ENCODE data around the gene TNFAIP8L1. TPM values are rescaled to one million over a fixed set of nuclear protein-coding genes. Genes with fewer than 3 reads are reported as not detected.

Gene TNFAIP8L1
- polyA plus RNA-seq, 1 donor (not counting 4 experiments of a cell fraction or from before 2014, with no cell fraction given), result 4.7 TPM

DNA sequence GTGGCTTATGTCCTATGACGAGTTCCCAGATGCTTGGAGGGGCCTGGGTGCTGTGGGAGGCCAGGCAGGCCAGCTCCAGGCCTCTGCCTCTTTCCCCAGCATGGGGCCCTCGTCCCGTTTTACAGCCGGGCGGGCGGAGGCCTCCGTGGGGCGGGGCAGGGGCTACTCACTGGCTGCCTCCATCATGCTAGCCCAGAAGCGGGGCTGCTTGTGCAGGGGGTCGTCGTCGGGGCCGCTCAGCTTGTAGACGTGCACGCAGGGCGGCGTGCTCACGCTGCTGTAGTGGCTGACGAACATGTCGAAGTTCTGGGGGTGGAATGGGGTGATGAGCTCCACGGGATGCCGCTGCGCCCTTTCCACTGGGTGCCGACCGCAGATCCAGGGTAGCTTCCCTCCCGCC, 49.3 kb downstream of the TNFAIP8L1 start:
- Histone ChIP-seq H3K36me3 (ENCODE audit: control insufficient read depth in 2 of 2, extremely low read depth in 1 of 2, insufficient read depth in 2 of 2, low read length in 2 of 2) (peaks cover 67 to 75% of the 10 kb centered on the region in 2 experiments), H3K9ac (ENCODE audit: control insufficient read depth, extremely low read depth, insufficient read depth, low read length) (no peak overlapping the region), H3K9me3 (ENCODE audit: control insufficient read depth, low read depth, low read length) (no peaks in the 10 kb centered on the region), H3K79me2 (ENCODE audit: control insufficient read depth, insufficient read depth, low read length) (peaks cover 10% of the 10 kb centered on the region), H2AFZ (ENCODE audit: control insufficient read depth, low read length) (no peak overlapping the region), H3K4me1 (ENCODE audit: control insufficient read depth, extremely low read depth, insufficient read depth, low read length) (peaks cover 8% of the 10 kb centered on the region), H3K27me3 (ENCODE audit: control insufficient read depth, extremely low read depth, insufficient read depth, low read length) (no peaks in the 10 kb centered on the region), H3K4me2 (ENCODE audit: control insufficient read depth, extremely low read depth, insufficient read depth, low read depth, low read length) (no peak overlapping the region), H4K20me1 (ENCODE audit: control insufficient read depth, extremely low read depth, insufficient read depth, low read length) (no peaks in the 10 kb centered on the region), H3K27ac (ENCODE audit: control insufficient read depth, insufficient read depth, low read length) (no peak overlapping the region), H3K9me1 (ENCODE audit: control insufficient read depth, extremely low read depth, insufficient read depth, low read length) (no peaks in the 10 kb centered on the region), H3K4me3 (ENCODE audit: control insufficient read depth in 2 of 3, extremely low read depth in 1 of 3, insufficient read depth in 2 of 3, low read depth in 1 of 3, low read length in 3 of 3) (no peak overlapping the region)
- dilution Hi-C loops (cut with MboI; ENCODE audit: extremely low pct_ligation_motif_present, low sequenced_read_pairs), result no loop called here
- no peak for DNase-seq (ENCODE audit: low read depth, low spot score)
- FAIRE-seq, result no peak
- no peak for TF ChIP-seq CTCF (optimal IDR thresholded peaks at IDR 0.05 in 1 of 3, IDR thresholded peaks at IDR 0.05 in 1 of 3, conservative IDR thresholded peaks at IDR 0.05 in 1 of 3; ENCODE audit: extremely low read depth in 1 of 3, insufficient read depth in 2 of 3, low read length in 3 of 3)
- TF ChIP-seq EZH2 (IDR thresholded peaks at IDR 0.05; ENCODE audit: low read length), result no peak

GRCh38 chr19:4689403-4689802, 50.1 kb downstream of the TNFAIP8L1 start:
- H3K4me2 ChIP-seq (ENCODE audit: control insufficient read depth, extremely low read depth, insufficient read depth, low read depth, low read length), result no peak overlapping the region
- dilution Hi-C loops (cut with MboI; ENCODE audit: extremely low pct_ligation_motif_present, low sequenced_read_pairs), result no loop called here
- peaks cover 64 to 73% of the 10 kb centered on the region in 2 experiments for H3K36me3 ChIP-seq (ENCODE audit: control insufficient read depth in 2 of 2, extremely low read depth in 1 of 2, insufficient read depth in 2 of 2, low read length in 2 of 2)
- DNase-seq (ENCODE audit: low read depth, low spot score) (no peak), FAIRE-seq (no peak)
- H3K4me3 ChIP-seq (ENCODE audit: control insufficient read depth in 2 of 3, extremely low read depth in 1 of 3, insufficient read depth in 2 of 3, low read depth in 1 of 3, low read length in 3 of 3), result no peak overlapping the region
- peaks cover 10% of the 10 kb centered on the region for H3K79me2 ChIP-seq (ENCODE audit: control insufficient read depth, insufficient read depth, low read length)
- no peak overlapping the region for H3K27ac ChIP-seq (ENCODE audit: control insufficient read depth, insufficient read depth, low read length)
- H2AFZ ChIP-seq (ENCODE audit: control insufficient read depth, low read length), result no peak overlapping the region
- no peak for TF ChIP-seq EZH2 (IDR thresholded peaks at IDR 0.05; ENCODE audit: low read length)
- no peak for TF ChIP-seq CTCF (optimal IDR thresholded peaks at IDR 0.05 in 1 of 3, IDR thresholded peaks at IDR 0.05 in 1 of 3, conservative IDR thresholded peaks at IDR 0.05 in 1 of 3; ENCODE audit: extremely low read depth in 1 of 3, insufficient read depth in 2 of 3, low read length in 3 of 3)
- no peaks in the 10 kb centered on the region for H4K20me1 ChIP-seq (ENCODE audit: control insufficient read depth, extremely low read depth, insufficient read depth, low read length)
- no peaks in the 10 kb centered on the region for H3K27me3 ChIP-seq (ENCODE audit: control insufficient read depth, extremely low read depth, insufficient read depth, low read length)
- no peaks in the 10 kb centered on the region for H3K9me1 ChIP-seq (ENCODE audit: control insufficient read depth, extremely low read depth, insufficient read depth, low read length)
- H3K9me3 ChIP-seq (ENCODE audit: control insufficient read depth, low read depth, low read length), result no peaks in the 10 kb centered on the region
- H3K9ac ChIP-seq (ENCODE audit: control insufficient read depth, extremely low read depth, insufficient read depth, low read length), result no peak overlapping the region
- peaks cover 16% of the 10 kb centered on the region for H3K4me1 ChIP-seq (ENCODE audit: control insufficient read depth, extremely low read depth, insufficient read depth, low read length)

Measured in keratinocyte (primary cell).